Stimulated activated CD4-positive, alpha-beta T cell treated with anti-CD3 and anti-CD28 coated beads, Interleukin-12 subunit alpha, Interleukin-12 subunit beta, amount 100 ng/mL, for 24 hours (primary cell): ENCODE results near the gene HMX3.
"Not testable (repeated sequence)": the region's sequence is repeated elsewhere in the genome, so short reads cannot be mapped to it uniquely, and the experiment has no call there.

Experiments used
- DNase-seq, 2 experiments: peaks; one replicate each; pipeline ENCODE4 v3.0.0-alpha.2; 2020; ENCODE audit warnings: low read depth in 2 of 2

Gene HMX3

DNA sequence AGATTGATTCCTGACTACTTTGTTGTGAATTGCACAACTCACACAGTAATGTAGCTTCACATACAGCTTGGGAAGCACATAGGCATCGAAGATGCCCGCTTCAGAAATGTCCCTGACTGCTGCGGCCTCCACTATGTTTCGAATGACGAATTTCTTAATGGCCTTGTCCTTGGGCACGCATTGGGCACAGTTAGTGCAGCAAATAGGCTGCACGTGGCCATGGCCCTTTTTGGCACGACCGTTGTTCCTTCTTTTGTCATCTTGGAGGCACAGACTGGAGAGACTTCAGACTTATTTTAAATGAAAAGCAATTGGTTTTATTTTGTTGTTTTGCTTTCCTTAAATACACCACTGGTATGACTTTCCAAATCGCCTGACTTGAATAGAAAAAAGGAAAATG is 35.8 kb downstream of the HMX3 start:
- DNase-seq = not testable (repeated sequence)

DNA sequence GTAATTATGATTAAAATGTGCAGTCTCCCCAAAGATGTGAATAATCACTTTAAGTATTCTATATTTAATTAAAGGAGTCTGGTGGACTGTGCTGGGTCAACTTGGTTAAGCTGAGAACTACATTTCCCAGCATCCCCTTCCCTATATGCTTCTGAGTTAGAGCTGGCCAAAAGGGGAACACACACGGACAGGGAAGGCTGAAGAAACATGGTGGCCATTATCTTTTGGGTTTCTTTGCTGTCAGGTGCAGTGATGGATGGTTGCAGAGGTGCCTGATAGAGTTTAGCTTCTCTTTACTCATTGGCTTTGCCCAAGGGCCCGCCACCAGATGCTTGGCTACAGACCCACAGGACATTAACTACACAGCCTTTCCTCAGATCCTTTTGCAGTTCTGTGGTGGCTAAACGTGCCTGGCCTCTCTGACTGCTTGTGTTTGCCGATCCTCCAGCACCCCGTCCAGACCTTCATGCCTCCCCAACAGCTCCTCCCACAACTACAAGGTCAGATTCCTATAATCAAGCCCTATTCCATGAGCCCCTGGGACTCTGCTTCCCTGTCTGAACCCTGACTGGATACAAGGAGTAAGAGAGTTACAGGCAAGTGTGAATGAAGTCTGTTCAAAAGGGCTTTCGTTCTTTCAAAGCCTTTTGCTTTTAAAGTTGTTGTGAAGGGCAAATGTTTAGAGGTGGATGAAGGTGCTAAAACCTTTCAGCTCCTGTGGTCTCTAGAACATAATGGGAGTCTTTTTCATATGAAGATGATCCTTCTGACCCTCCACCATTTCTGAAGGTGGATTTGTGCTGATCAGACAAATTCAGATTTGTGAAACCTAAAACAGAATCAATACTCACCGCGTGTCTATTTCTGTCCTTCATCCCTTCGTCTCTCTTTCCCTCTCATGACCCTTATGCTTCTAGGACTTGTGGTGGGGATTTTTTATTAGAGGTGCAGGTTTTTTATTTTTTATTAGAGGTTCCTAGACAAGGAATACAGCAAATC is 39.9 kb downstream of the HMX3 start:
- no peak for DNase-seq

DNA sequence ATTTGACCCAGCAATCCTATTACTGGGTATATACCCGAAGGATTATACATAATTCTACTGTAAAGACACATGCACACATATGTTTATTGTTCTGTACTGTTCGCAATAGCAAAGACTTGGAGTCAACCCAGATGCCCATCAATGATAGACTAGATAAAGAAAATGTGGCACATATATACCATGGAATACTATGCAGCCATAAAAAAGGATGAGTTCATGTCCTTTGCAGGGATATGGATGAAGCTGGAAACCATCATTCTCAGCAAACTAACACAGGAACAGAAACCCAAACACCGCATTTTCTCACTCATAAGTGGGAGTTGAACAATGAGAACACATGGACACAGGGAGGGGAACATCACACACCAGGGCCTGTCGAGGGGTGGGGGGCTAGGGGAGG is 42.6 kb downstream of the HMX3 start:
- not testable (repeated sequence) for DNase-seq

DNA sequence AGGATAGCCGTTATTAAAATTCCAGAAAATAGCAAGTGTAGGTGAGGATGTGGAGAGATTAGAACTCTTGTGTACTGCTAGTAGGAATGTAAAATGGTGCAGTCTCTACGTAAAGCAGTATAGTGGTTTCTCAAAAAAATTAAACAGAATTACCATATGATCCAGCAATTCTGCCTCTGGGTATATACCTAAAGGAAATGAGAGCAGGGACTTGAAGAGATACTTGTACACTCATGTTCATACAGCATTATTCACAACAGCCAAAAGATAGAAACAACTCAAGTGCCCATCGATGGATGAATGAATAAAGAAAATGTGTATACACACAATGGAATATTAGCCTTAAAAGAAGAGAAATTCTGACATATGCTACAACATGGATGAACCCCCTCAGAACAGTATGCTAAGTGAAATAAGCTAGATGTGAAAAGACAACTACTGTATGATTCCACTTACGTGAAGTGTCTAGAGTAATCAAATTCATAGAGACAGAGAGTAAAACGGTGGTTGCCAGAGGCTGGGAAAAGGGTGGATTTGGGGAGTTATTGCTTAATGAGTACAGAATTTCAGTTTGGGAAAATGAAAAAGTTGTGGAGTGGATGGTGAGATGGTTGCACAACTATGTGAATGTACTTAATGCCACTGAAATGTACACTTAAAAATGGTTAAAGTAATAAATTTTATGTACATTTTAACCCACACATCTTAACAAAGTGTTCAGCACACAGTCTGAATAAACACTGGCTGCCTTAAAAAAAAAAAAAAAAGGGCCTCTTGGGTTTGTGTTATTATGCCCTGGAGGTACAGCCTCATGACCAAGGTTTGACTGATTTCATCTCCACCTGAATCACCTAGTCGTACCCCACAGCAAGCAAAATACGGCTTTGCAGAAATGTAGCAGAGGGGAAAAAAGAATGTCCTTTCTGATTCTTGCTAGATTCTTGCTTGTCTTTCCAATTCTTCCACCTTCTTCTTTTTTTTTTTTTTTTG is 44.6 kb downstream of the HMX3 start:
- DNase-seq = no peak

DNA sequence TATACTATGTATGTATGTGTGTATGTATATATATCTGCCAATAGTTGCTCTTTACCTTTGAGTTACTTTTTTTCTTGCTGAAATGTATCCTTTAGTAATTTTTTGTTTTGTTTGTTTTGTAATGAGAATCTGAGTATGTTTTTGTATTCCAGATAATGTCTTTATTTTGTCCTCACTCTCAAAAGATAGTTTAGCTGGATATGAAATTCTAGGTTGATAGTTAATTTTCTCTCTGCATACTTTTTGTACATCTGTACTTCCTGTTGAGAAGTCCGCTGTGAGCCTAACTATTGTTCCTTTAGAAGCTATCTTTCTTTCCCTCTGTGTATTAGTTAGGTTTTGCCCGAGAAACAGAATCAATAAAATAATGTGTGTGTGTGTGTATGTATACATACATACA is 48.0 kb downstream of the HMX3 start:
- no peak for DNase-seq

DNA sequence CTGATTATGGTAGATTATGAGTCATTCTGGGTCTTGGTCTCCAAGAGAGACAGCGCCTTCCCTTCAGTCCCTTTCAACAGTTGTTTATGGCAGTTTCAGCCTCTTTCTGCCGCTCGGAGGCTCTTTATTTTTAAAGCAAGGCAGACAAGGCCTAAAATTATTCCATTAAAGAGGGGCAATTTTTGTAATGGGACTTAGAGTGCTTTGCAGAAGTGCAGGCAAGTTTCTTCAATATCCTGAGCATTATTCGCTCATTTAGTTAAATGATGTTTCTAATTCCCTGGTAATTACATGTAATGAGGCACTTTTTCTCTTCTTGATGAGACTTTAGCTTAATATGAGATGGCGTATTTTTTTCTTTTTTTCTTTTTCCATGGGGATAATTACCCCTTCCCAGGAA is 52.0 kb downstream of the HMX3 start:
- DNase-seq = no peak
